ENCODE results near the gene CACFD1. TPM values are rescaled to one million over a fixed set of nuclear protein-coding genes. Genes with fewer than 3 reads are reported as not detected.

The CACFD1 gene
- total and polyA plus RNA-seq, 7 experiments from 2014 or later = 0.56 to 4.7 (median 3.1) TPM

DNA sequence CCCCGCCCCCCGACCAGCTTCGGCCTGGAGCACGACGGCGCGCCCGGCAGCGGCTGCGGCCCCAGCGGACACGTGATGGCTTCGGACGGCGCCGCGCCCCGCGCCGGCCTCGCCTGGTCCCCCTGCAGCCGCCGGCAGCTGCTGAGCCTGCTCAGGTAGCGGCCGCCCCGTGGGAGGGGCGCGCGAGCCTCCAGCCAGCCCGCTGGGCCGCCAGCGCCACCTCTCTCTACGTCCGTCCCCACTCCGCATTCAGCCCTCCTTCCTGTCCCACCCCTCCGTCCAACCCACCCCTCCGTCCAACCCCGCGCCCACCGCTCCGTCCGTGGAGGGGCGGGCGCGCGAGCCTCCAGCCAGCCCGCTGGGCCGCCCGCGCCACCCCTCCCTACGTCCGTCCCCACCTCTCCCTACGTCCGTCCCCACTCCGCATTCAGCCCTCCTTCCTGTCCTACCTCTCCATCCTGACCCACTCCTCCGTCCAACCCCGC, 31.1 kb upstream of the CACFD1 start:
- POLR2A ChIA-PET = no interaction called here
- Mint-ChIP-seq H3K27me3 (peaks cover 8 to 30% (median 20%) of the 10 kb centered on the region in 5 donors), H3K4me3 (peak overlapping the region in 1 of 10 donors; percentile 80), H3K27ac (no peak overlapping the region), H3K36me3 (no peaks in the 10 kb centered on the region), H3K4me1 (peaks cover 0 to 8% (median 6%) of the 10 kb centered on the region in 7 donors), H3K9me3 (peaks cover 0 to 2% (median 0%) of the 10 kb centered on the region in 11 donors)
- no peak overlapping the region for H3K27ac ChIP-seq (ENCODE audit: low read depth, low read length)
- no peaks in the 10 kb centered on the region for H3K9me3 ChIP-seq (ENCODE audit: control insufficient read depth in 2 of 3, low read length in 3 of 3)
- no peak overlapping the region for H3K4me3 ChIP-seq (ENCODE audit: low read length)
- CTCF ChIA-PET = no interaction called here
- ATAC-seq (no peak), DNase-seq (no peak)
- intact Hi-C loops (cut with micrococcal nuclease) = loop anchor here in 1 of 2 donors (1.0 kb wide), 1 partner anchor 242 kb away; no protein-coding TSS in a partner anchor
- no peaks in the 10 kb centered on the region for H3K36me3 ChIP-seq (ENCODE audit: control insufficient read depth in 2 of 3, insufficient read depth in 3 of 3, low read length in 3 of 3)
- no peaks in the 10 kb centered on the region for H3K4me1 ChIP-seq (ENCODE audit: control insufficient read depth in 2 of 2, insufficient read depth in 2 of 2, low read length in 2 of 2)
- no peaks in the 10 kb centered on the region for H3K27me3 ChIP-seq (ENCODE audit: control insufficient read depth in 2 of 2, insufficient read depth in 2 of 2, low read length in 2 of 2)

DNA sequence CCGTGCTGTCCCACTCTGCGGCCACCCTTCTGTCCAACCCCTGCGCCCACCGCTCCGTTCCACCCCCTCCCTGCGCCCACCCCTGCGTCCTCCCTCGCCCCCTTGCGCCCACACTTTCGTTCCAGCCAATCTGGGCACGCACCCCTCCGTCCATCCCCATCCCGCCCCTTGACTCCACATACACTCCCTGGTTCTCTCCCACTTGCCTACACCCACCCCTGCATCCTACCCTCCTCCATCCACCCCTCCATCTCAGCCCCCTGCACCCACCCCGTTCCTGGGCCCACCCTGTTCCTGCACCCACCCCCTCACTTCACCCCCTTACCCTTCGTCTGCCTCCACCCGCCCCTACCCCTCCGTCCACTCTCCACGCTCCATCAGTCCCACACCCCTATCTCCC, 30.6 kb upstream of the CACFD1 start:
- Histone ChIP-seq H3K9me3 (ENCODE audit: control insufficient read depth in 2 of 3, low read length in 3 of 3) (no peaks in the 10 kb centered on the region), H3K4me1 (ENCODE audit: control insufficient read depth in 2 of 2, insufficient read depth in 2 of 2, low read length in 2 of 2) (no peaks in the 10 kb centered on the region), H3K36me3 (ENCODE audit: control insufficient read depth in 2 of 3, insufficient read depth in 3 of 3, low read length in 3 of 3) (no peaks in the 10 kb centered on the region), H3K27me3 (ENCODE audit: control insufficient read depth in 2 of 2, insufficient read depth in 2 of 2, low read length in 2 of 2) (no peaks in the 10 kb centered on the region), H3K27ac (ENCODE audit: low read depth, low read length) (no peak overlapping the region), H3K4me3 (ENCODE audit: low read length) (no peak overlapping the region)
- no peak overlapping the region for H3K27ac Mint-ChIP-seq
- no peak for DNase-seq
- intact Hi-C loops (cut with micrococcal nuclease) = no loop called here
- no peaks in the 10 kb centered on the region for H3K36me3 Mint-ChIP-seq
- ChIA-PET CTCF (no interaction called here), POLR2A (no interaction called here)
- H3K27me3 Mint-ChIP-seq = peaks cover 8 to 30% (median 20%) of the 10 kb centered on the region in 5 donors
- peaks cover 0 to 8% (median 6%) of the 10 kb centered on the region in 7 donors for H3K4me1 Mint-ChIP-seq
- no peak for ATAC-seq
- peak overlapping the region in 2 of 10 donors; percentile 48 to 80 for H3K4me3 Mint-ChIP-seq
- H3K9me3 Mint-ChIP-seq = peaks cover 0 to 2% (median 0%) of the 10 kb centered on the region in 11 donors

DNA sequence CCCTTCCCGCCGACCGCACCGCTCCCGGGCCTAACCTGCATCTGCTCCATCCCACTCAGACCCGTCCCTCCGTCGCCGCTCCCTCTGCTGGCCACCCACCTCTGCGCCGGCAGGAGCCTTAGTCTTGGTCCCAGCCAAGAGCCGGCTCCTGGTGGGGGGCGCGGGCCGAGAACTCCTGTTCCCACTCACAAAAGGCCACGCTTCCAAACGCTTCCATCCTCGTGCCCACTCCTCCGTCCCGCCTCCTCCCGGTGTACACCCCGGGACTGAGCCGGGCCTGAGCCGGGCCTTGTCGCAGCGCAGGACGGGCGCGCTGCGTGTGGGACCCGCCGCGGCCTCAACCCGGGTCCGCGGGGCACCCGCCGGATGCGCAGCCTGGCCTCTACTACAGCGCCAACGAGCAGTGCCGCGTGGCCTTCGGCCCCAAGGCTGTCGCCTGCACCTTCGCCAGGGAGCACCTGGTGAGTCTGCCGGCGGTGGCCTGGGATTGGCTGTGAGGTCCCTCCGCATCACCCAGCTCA, 30.1 kb upstream of the CACFD1 start:
- Mint-ChIP-seq H3K4me3 (peak overlapping the region in 4 of 10 donors; percentile 39 to 80 (median 47)), H3K36me3 (no peaks in the 10 kb centered on the region), H3K27ac (no peak overlapping the region), H3K27me3 (peaks cover 8 to 30% (median 20%) of the 10 kb centered on the region in 5 donors), H3K9me3 (peaks cover 0 to 2% (median 0%) of the 10 kb centered on the region in 11 donors), H3K4me1 (peaks cover 0 to 8% (median 6%) of the 10 kb centered on the region in 7 donors)
- no peak overlapping the region for H3K27ac ChIP-seq (ENCODE audit: low read depth, low read length)
- no peaks in the 10 kb centered on the region for H3K4me1 ChIP-seq (ENCODE audit: control insufficient read depth in 2 of 2, insufficient read depth in 2 of 2, low read length in 2 of 2)
- H3K9me3 ChIP-seq (ENCODE audit: control insufficient read depth in 2 of 3, low read length in 3 of 3) = no peaks in the 10 kb centered on the region
- intact Hi-C loops (cut with micrococcal nuclease) = no loop called here
- no peaks in the 10 kb centered on the region for H3K27me3 ChIP-seq (ENCODE audit: control insufficient read depth in 2 of 2, insufficient read depth in 2 of 2, low read length in 2 of 2)
- POLR2A ChIA-PET = no interaction called here
- ATAC-seq (peak; percentile 49), DNase-seq (no peak)
- no peaks in the 10 kb centered on the region for H3K36me3 ChIP-seq (ENCODE audit: control insufficient read depth in 2 of 3, insufficient read depth in 3 of 3, low read length in 3 of 3)
- no peak overlapping the region for H3K4me3 ChIP-seq (ENCODE audit: low read length)
- CTCF ChIA-PET = interaction anchor here (0.7 kb wide), 1 partner anchor 25 kb away, joined by 3 read pairs; no protein-coding TSS in a partner anchor

DNA sequence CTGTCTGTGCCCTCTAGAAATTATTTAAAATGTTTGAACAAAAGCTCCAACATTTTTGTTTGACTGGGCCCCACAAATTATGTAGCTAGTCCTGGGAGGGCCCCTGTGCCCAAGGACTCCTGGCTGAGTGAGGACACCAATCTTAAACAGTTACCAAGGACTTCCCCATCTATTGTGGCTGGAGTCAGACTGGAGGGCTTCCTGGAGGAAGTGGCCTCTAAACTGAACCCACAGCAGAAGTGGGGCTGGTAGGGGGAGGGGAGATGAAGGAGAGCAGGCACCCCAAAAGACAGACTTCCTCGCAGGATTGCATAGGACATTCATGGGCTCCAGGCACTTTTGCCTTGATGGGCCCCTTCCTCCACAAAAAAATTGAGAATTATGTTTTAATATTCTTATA, 29.5 kb upstream of the CACFD1 start:
- peaks cover 0 to 2% (median 0%) of the 10 kb centered on the region in 11 donors for H3K9me3 Mint-ChIP-seq
- H3K27me3 Mint-ChIP-seq = peaks cover 8 to 30% (median 20%) of the 10 kb centered on the region in 5 donors
- peaks cover 0 to 8% (median 6%) of the 10 kb centered on the region in 7 donors for H3K4me1 Mint-ChIP-seq
- no peaks in the 10 kb centered on the region for H3K4me1 ChIP-seq (ENCODE audit: control insufficient read depth in 2 of 2, insufficient read depth in 2 of 2, low read length in 2 of 2)
- no peaks in the 10 kb centered on the region for H3K9me3 ChIP-seq (ENCODE audit: control insufficient read depth in 2 of 3, low read length in 3 of 3)
- no peaks in the 10 kb centered on the region for H3K27me3 ChIP-seq (ENCODE audit: control insufficient read depth in 2 of 2, insufficient read depth in 2 of 2, low read length in 2 of 2)
- DNase-seq (no peak), ATAC-seq (no peak)
- H3K4me3 ChIP-seq (ENCODE audit: low read length) = no peak overlapping the region
- intact Hi-C loops (cut with micrococcal nuclease) = no loop called here
- ChIA-PET POLR2A (no interaction called here), CTCF (interaction anchor here (0.7 kb wide), 1 partner anchor 25 kb away, joined by 3 read pairs; no protein-coding TSS in a partner anchor)
- H3K4me3 Mint-ChIP-seq = peak overlapping the region in 4 of 10 donors; percentile 4 to 80 (median 31)
- H3K36me3 ChIP-seq (ENCODE audit: control insufficient read depth in 2 of 3, insufficient read depth in 3 of 3, low read length in 3 of 3) = no peaks in the 10 kb centered on the region
- no peak overlapping the region for H3K27ac ChIP-seq (ENCODE audit: low read depth, low read length)
- H3K36me3 Mint-ChIP-seq = no peaks in the 10 kb centered on the region
- H3K27ac Mint-ChIP-seq = no peak overlapping the region

DNA sequence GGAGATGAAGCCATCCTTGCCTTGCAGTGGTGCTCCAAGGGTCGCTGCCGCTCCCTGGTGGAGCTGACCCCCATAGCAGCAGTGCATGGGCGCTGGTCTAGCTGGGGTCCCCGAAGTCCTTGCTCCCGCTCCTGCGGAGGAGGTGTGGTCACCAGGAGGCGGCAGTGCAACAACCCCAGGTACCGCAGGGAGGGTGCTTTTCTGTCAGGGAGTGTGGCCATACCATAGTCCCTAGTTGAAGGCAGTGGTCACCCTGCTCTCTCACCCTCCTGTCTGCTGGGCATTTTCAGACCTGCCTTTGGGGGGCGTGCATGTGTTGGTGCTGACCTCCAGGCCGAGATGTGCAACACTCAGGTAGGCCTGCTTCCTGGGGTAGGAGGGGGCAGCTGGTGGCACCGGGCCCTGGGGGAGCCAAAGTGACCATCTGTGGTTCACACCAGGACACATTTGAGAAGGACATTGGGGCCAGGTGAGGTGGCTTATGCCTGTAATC, 26.4 kb upstream of the CACFD1 start:
- peaks cover 0 to 12% (median 3%) of the 10 kb centered on the region in 5 donors for H3K27me3 Mint-ChIP-seq
- no peaks in the 10 kb centered on the region for H3K36me3 Mint-ChIP-seq
- ATAC-seq (no peak), DNase-seq (no peak)
- H3K4me1 ChIP-seq (ENCODE audit: control insufficient read depth in 2 of 2, insufficient read depth in 2 of 2, low read length in 2 of 2) = no peaks in the 10 kb centered on the region
- no peaks in the 10 kb centered on the region for H3K27me3 ChIP-seq (ENCODE audit: control insufficient read depth in 2 of 2, insufficient read depth in 2 of 2, low read length in 2 of 2)
- CTCF ChIA-PET = no interaction called here
- H3K27ac Mint-ChIP-seq = no peak overlapping the region
- POLR2A ChIA-PET = no interaction called here
- intact Hi-C loops (cut with micrococcal nuclease) = no loop called here
- peaks cover 0 to 2% (median 0%) of the 10 kb centered on the region in 11 donors for H3K9me3 Mint-ChIP-seq
- H3K27ac ChIP-seq (ENCODE audit: low read depth, low read length) = no peak overlapping the region
- no peaks in the 10 kb centered on the region for H3K36me3 ChIP-seq (ENCODE audit: control insufficient read depth in 2 of 3, insufficient read depth in 3 of 3, low read length in 3 of 3)
- no peak overlapping the region for H3K4me3 Mint-ChIP-seq
- H3K9me3 ChIP-seq (ENCODE audit: control insufficient read depth in 2 of 3, low read length in 3 of 3) = no peaks in the 10 kb centered on the region
- no peak overlapping the region for H3K4me3 ChIP-seq (ENCODE audit: low read length)
- peaks cover 0 to 3% (median 0%) of the 10 kb centered on the region in 7 donors for H3K4me1 Mint-ChIP-seq

DNA sequence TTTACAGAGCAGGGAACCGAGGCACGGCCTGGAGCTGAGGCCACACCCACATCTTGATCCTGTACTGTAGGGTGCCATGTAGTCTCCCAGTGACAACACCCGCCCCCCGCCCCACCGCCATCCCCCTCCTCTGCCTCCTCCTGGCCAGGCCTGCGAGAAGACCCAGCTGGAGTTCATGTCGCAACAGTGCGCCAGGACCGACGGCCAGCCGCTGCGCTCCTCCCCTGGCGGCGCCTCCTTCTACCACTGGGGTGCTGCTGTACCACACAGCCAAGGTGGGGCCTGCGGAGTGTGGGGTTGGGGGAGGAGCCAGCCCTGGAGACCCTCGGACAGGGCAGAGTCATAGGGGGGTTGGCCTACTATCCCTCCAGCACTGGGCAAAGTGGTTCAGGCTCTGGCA, 23.1 kb upstream of the CACFD1 start:
- Histone ChIP-seq H3K27me3 (ENCODE audit: control insufficient read depth in 2 of 2, insufficient read depth in 2 of 2, low read length in 2 of 2) (no peaks in the 10 kb centered on the region), H3K9me3 (ENCODE audit: control insufficient read depth in 2 of 3, low read length in 3 of 3) (no peaks in the 10 kb centered on the region), H3K4me1 (ENCODE audit: control insufficient read depth in 2 of 2, insufficient read depth in 2 of 2, low read length in 2 of 2) (no peaks in the 10 kb centered on the region), H3K36me3 (ENCODE audit: control insufficient read depth in 2 of 3, insufficient read depth in 3 of 3, low read length in 3 of 3) (no peaks in the 10 kb centered on the region), H3K4me3 (ENCODE audit: low read length) (no peak overlapping the region), H3K27ac (ENCODE audit: low read depth, low read length) (no peak overlapping the region)
- Mint-ChIP-seq H3K27ac (no peak overlapping the region), H3K36me3 (no peaks in the 10 kb centered on the region), H3K9me3 (no peaks in the 10 kb centered on the region), H3K4me3 (no peak overlapping the region), H3K4me1 (peaks cover 0 to 4% (median 0%) of the 10 kb centered on the region in 7 donors), H3K27me3 (no peaks in the 10 kb centered on the region)
- CTCF ChIA-PET = no interaction called here
- ATAC-seq (no peak), DNase-seq (no peak)
- intact Hi-C loops (cut with micrococcal nuclease) = no loop called here
- POLR2A ChIA-PET = no interaction called here
